ENCODE data around the gene MRPS5. TPM values are rescaled to one million over a fixed set of nuclear protein-coding genes. Genes with fewer than 3 reads are reported as not detected.
"Not testable (repeated sequence)": the region's sequence is repeated elsewhere in the genome, so short reads cannot be mapped to it uniquely, and the experiment has no call there.

MRPS5 gene
- total and polyA plus RNA-seq, 2 experiments from 2014 or later: 73.5 to 116 TPM

- H3K4me3 ChIP-seq: no peak overlapping the region
- H3K36me3 ChIP-seq: no peaks in the 10 kb centered on the region
- peak in 1 of 2 donors; percentile 46 for DNase-seq (ENCODE audit: low read depth in 1 of 2, low spot score in 1 of 2)
- H3K27ac ChIP-seq: no peak overlapping the region
- peaks cover 14% of the 10 kb centered on the region for H3K27me3 ChIP-seq
- no peaks in the 10 kb centered on the region for H3K9me3 ChIP-seq (ENCODE audit: low read depth)
- TF ChIP-seq CTCF (IDR thresholded peaks at IDR 0.05; ENCODE audit: low read depth, low read length): no peak
- H3K4me1 ChIP-seq (ENCODE audit: low read depth): no peaks in the 10 kb centered on the region
Observed at GRCh38 chr2:95041060-95041823, 80.4 kb downstream of the MRPS5 start.

DNA sequence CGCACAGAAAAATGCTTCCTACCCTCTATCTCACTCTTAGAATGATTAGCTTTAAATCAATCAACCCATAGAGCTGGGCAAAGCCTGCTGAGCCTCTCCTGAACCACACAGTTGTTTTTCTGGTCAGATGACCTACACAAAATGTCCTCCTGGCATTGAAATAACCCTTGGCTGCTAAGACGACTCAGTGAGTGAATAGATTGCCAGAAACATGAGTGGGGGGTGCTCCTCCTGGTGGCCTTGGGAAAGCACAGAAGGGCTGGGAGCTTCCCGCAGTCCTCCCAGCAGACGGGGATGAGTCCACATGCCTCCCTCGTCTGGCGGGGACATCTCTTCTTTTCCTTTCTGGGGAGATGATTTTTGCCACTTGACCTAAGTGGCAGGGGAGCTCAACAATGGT, 81.2 kb downstream of the MRPS5 start:
- Histone ChIP-seq H3K4me3 (no peak overlapping the region), H3K4me1 (ENCODE audit: low read depth) (no peaks in the 10 kb centered on the region), H3K27ac (no peak overlapping the region), H3K27me3 (peaks cover 14% of the 10 kb centered on the region), H3K9me3 (ENCODE audit: low read depth) (no peaks in the 10 kb centered on the region), H3K36me3 (no peaks in the 10 kb centered on the region)
- no peak for TF ChIP-seq CTCF (IDR thresholded peaks at IDR 0.05; ENCODE audit: low read depth, low read length)
- DNase-seq (ENCODE audit: low read depth in 1 of 2, low spot score in 1 of 2): no peak

- peaks cover 18% of the 10 kb centered on the region for H3K27me3 ChIP-seq
- H3K36me3 ChIP-seq: no peaks in the 10 kb centered on the region
- no peak for TF ChIP-seq CTCF (IDR thresholded peaks at IDR 0.05; ENCODE audit: low read depth, low read length)
- H3K4me3 ChIP-seq: no peak overlapping the region
- DNase-seq (ENCODE audit: low read depth in 1 of 2, low spot score in 1 of 2): no peak
- no peak overlapping the region for H3K27ac ChIP-seq
- H3K9me3 ChIP-seq (ENCODE audit: low read depth): no peaks in the 10 kb centered on the region
- no peaks in the 10 kb centered on the region for H3K4me1 ChIP-seq (ENCODE audit: low read depth)
Observed at GRCh38 chr2:95039978-95040377, 81.6 kb downstream of the MRPS5 start.

DNA sequence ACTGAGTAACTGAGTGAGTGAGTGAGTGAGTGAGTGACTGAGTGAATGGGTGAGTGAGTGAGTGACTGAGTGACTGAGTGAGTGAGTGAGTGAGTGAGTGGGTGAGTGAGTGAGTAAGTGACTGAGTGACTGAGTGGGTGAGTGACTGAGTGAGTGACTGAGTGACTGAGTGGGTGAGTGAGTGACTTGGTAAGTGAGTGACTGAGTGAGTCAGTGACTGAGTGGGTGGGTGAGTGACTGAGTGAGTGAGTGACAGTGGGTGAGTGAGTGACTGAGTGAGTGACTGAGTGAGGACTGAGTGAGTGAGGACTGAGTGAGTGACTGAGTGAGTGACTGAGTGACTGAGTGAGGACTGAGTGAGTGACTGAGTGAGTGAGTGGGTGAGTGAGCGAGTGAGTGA, 82.2 kb downstream of the MRPS5 start:
- H3K9me3 ChIP-seq (ENCODE audit: low read depth): no peaks in the 10 kb centered on the region
- no peak overlapping the region for H3K27ac ChIP-seq
- no peaks in the 10 kb centered on the region for H3K4me1 ChIP-seq (ENCODE audit: low read depth)
- no peak overlapping the region for H3K4me3 ChIP-seq
- peaks cover 19% of the 10 kb centered on the region for H3K27me3 ChIP-seq
- no peaks in the 10 kb centered on the region for H3K36me3 ChIP-seq
- no peak for DNase-seq (ENCODE audit: low read depth in 1 of 2, low spot score in 1 of 2)
- no peak for TF ChIP-seq CTCF (IDR thresholded peaks at IDR 0.05; ENCODE audit: low read depth, low read length)

- Histone ChIP-seq H3K27me3 (peaks cover 16% of the 10 kb centered on the region), H3K4me1 (ENCODE audit: low read depth) (no peaks in the 10 kb centered on the region), H3K4me3 (no peak overlapping the region), H3K27ac (no peak overlapping the region), H3K36me3 (no peaks in the 10 kb centered on the region), H3K9me3 (ENCODE audit: low read depth) (no peaks in the 10 kb centered on the region)
- DNase-seq (ENCODE audit: low read depth in 1 of 2, low spot score in 1 of 2): no peak
- TF ChIP-seq CTCF (IDR thresholded peaks at IDR 0.05; ENCODE audit: low read depth, low read length): no peak
Observed at GRCh38 chr2:95038635-95039298, 82.8 kb downstream of the MRPS5 start.

DNA sequence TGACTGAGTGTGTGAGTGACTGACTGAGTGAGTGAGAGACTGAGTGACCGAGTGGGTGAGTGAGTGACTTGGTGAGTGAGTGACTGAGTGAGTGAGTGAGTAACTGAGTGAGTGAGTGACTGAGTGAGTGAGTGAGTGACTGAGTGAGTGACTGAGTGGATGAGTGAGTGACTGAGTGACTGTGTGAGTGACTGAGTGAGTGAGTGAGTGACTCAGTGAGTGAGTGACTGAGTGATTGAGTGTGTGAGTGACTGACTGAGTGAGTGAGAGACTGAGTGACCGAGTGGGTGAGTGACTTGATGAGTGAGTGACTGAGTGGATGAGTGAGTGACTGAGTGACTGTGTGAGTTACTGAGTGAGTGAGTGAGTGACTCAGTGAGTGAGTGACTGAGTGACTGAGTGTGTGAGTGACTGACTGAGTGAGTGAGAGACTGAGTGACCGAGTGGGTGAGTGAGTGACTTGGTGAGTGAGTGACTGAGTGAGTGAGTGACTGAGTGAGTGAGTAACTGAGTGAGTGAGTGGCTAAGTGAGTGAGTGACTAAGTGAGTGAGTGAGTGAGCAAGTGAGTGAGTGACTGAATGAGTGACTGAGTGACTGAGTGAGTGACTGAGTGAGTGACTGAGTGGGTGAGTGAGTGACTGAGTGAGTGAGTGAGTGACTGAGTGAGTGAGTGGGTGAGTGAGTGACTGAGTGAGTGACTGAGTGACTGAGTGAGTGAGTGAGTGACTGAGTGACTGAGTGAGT, 83.6 kb downstream of the MRPS5 start:
- H3K9me3 ChIP-seq (ENCODE audit: low read depth); H3K27ac ChIP-seq; H3K36me3 ChIP-seq; H3K4me3 ChIP-seq; H3K27me3 ChIP-seq; DNase-seq (ENCODE audit: low read depth in 1 of 2, low spot score in 1 of 2); H3K4me1 ChIP-seq (ENCODE audit: low read depth): not testable (repeated sequence)

Data from cardiac muscle cell (in vitro differentiated cells and primary cell).